Chondrocyte (in vitro differentiated cells): ENCODE results near the gene PDLIM7. TPM values are rescaled to one million over a fixed set of nuclear protein-coding genes. Genes with fewer than 3 reads are reported as not detected.
"Not testable (repeated sequence)": the region's sequence is repeated elsewhere in the genome, so short reads cannot be mapped to it uniquely, and the experiment has no call there.

Experiments used
- DNase-seq: peaks from one replicate; pipeline ENCODE4 v3.0.0; 2021; ENCODE audit warnings: mixed read lengths, low spot score
- H3K27ac Mint-ChIP-seq: one replicate; pipeline ENCODE4 v1.8.0; 2021; ENCODE audit warnings: mild to moderate bottlenecking, moderate library complexity, mixed read lengths; ENCODE audit not compliant: unreplicated experiment
- H3K27me3 Mint-ChIP-seq: 2 replicates; pipeline ENCODE4 v1.8.0; 2021; ENCODE audit warnings: low read depth, mixed read lengths
- H3K36me3 Mint-ChIP-seq: 2 replicates; pipeline ENCODE4 v1.8.0; 2021; ENCODE audit warnings: low read depth, mixed read lengths
- H3K4me1 Mint-ChIP-seq: 2 replicates; pipeline ENCODE4 v1.8.0; 2021; ENCODE audit warnings: low read depth, mild to moderate bottlenecking, mixed read lengths
- H3K4me3 Mint-ChIP-seq: one replicate; pipeline ENCODE4 v1.8.0; 2021; ENCODE audit warnings: mild to moderate bottlenecking, moderate library complexity, mixed read lengths; ENCODE audit not compliant: unreplicated experiment
- H3K9me3 Mint-ChIP-seq: 2 replicates; pipeline ENCODE4 v1.8.0; 2021; ENCODE audit warnings: low read depth, mixed read lengths
- total RNA-seq: library from RNA; stranded (reverse); gene quantifications from 3 replicates; pipeline ENCODE4 v1.2.1, GENCODE V29; 2021
- TF ChIP-seq, protein P1 (sequence below): fragments of 200-600 bp; sonication (generic); IDR thresholded peaks from 2 replicates; pipeline ENCODE4 v1.5.0; 2021; ENCODE audit warnings: antibody characterized with exemption, mild to moderate bottlenecking, moderate library complexity

The PDLIM7 gene
- total RNA-seq, 1 donor from 2014 or later: 633 TPM

DNA sequence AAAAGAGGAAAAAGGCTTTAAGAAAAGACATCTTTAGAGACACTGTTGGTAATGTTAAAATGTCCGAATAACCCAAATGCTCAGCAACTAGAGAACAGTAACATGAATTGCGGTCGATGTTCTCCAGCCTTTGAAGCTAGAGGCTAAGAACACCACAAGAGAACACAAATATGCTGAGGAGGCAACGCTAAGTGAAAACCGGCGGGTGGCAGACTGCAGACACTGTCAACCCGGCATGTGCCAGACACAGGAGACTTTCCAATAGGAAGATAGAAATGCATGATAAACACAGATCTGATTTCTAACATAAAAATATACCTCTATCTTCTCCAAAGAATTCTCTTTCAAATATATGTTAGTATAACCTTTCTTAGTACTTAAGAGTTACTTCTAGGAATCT, 37.7 kb upstream of the PDLIM7 start:
- Mint-ChIP-seq H3K4me1 (peaks cover 72% of the 10 kb centered on the region), H3K27ac (peak overlapping the region; percentile 83), H3K9me3 (no peaks in the 10 kb centered on the region), H3K36me3 (peaks cover 25% of the 10 kb centered on the region), H3K4me3 (no peak overlapping the region), H3K27me3 (no peaks in the 10 kb centered on the region)
- no peak for DNase-seq
- TF ChIP-seq, protein P1, sequence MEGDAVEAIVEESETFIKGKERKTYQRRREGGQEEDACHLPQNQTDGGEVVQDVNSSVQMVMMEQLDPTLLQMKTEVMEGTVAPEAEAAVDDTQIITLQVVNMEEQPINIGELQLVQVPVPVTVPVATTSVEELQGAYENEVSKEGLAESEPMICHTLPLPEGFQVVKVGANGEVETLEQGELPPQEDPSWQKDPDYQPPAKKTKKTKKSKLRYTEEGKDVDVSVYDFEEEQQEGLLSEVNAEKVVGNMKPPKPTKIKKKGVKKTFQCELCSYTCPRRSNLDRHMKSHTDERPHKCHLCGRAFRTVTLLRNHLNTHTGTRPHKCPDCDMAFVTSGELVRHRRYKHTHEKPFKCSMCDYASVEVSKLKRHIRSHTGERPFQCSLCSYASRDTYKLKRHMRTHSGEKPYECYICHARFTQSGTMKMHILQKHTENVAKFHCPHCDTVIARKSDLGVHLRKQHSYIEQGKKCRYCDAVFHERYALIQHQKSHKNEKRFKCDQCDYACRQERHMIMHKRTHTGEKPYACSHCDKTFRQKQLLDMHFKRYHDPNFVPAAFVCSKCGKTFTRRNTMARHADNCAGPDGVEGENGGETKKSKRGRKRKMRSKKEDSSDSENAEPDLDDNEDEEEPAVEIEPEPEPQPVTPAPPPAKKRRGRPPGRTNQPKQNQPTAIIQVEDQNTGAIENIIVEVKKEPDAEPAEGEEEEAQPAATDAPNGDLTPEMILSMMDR: peak; percentile 28

DNA sequence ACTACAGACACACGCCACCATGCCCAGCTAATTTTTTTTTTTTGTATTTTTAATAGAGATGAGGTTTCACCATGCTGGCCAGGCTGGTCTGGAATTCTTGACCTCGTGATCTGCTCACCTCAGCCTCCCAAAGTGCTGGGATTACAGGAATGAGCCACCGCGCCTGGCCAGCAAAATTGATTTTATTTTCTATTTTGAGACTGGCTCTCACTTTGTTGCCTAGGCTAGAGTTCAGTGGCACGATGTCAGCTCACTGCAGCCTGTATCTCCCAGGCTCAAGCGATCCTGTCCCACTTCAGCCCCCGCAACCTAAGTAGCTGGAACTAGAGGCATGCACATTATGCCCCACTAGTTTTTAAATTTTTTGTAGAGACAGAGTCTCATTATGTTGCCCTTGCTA, 37.0 kb upstream of the PDLIM7 start:
- H3K4me3 Mint-ChIP-seq: not testable (repeated sequence)
- H3K36me3 Mint-ChIP-seq: peaks cover 28% of the 10 kb centered on the region

DNA sequence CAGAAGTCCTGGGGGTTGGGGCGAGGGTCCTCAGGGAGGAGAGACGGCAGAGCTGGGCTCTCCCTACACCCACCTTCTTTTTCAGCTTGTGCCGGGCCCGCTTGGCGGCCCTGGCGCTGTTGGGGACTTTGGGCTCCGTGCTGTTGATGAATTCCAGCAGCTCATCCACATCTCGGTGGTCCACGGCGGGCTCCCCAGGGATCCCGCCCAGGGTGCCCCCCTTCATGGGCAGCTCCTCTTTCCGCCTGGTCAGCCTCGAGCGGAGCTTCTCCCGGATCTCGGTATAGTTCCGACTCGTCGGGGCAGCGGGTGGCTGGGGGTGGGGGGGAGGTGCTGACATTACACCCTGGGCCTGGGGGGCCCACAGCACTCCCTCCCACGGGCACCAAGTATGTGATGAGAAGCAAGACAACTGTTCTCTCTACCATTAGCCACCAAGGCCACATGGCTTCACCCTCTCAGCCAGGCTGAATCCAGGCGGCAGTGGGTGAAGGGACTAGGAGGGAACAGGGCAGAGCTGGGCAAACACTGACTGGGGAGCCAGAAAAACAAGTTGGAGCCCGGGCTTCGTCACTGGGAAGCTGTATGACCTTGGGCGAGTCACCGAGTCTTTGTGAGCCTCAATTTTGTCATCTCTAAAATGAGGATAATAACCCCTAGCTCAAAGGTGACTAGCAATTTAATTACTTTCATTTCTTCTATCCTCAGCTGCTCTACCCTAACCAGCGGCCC, 34.0 kb upstream of the PDLIM7 start:
- H3K36me3 Mint-ChIP-seq: peaks cover 28% of the 10 kb centered on the region
- H3K9me3 Mint-ChIP-seq: no peaks in the 10 kb centered on the region
- H3K27me3 Mint-ChIP-seq: no peaks in the 10 kb centered on the region
- H3K4me3 Mint-ChIP-seq: no peak overlapping the region
- H3K27ac Mint-ChIP-seq: peak overlapping the region; percentile 73
- DNase-seq: no peak
- peaks cover 36% of the 10 kb centered on the region for H3K4me1 Mint-ChIP-seq
- TF ChIP-seq, protein P1: no peak

More for the DNA sequence above, 37.0 kb upstream of the PDLIM7 start:
- not testable (repeated sequence) for H3K9me3 Mint-ChIP-seq, H3K27ac Mint-ChIP-seq, H3K27me3 Mint-ChIP-seq, DNase-seq
- peaks cover 66% of the 10 kb centered on the region for H3K4me1 Mint-ChIP-seq

DNA sequence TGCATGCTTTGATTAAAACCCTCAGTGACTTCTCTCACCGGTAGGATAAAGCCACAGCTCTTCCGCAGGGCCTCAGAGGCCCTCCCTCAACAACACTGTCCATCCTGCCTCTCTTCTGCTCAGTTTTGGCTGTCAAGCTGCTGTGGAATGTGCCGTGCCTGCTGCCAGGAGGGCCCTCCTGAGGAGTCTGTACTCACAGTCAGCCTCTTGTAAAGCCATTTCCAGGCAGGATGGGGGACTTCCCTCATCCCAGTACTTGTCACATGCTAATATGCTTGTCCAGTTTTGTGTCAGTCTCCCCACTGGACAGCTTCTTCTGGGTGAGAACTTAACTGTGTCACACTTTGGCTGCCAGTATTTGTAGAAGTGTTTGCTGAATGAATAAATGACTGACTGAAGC, 33.2 kb upstream of the PDLIM7 start:
- no peaks in the 10 kb centered on the region for H3K9me3 Mint-ChIP-seq
- H3K36me3 Mint-ChIP-seq: peaks cover 29% of the 10 kb centered on the region
- TF ChIP-seq, protein P1: no peak
- no peak overlapping the region for H3K4me3 Mint-ChIP-seq
- no peak for DNase-seq
- no peaks in the 10 kb centered on the region for H3K27me3 Mint-ChIP-seq
- H3K4me1 Mint-ChIP-seq: peaks cover 29% of the 10 kb centered on the region
- H3K27ac Mint-ChIP-seq: peak overlapping the region; percentile 73

DNA sequence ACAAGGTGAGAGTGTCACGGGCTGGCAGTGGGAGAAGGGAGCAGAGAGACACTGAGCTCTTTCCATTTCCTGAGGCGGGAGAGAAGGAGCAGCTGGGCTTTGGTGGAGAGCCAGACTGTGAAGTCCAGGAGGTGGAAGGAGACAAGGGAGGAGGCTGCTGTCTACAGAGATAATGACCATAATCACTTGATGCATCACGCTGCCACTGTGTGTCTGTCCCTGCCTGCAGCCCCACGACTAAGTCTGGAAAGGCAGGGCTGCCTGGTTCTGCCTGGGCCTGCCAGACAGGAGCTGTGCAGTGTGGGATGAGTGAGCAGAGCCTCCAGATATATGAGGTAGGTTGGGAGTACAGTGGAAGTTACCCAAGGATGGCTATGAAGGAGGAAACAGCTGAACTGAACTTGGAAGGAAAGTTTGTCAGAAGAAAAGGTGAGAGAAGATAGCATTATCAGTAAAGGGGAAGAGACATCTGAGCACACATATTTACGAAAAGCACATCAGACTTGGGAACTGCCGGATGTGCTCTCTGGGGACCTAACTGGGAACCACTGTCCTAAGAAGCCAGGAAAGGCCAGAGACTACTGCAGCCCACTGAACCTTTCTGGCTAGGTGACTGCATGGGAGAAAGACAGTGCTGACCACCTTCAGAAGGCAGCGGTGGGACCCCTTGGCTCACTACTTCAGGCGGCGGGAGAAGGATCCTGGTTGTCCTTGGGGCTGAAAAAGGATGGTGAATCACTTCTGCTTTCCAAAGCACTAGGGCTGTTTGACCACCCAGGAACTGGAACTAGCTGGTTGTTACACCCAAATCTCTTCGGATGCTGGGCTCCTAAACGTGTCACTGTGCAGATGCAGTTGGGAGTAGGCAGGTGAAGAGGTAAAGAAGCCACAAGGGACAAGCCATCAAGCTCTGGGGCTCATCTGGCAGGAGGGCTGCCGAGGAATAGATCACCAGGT, 32.1 kb upstream of the PDLIM7 start:
- Mint-ChIP-seq H3K9me3 (no peaks in the 10 kb centered on the region), H3K4me1 (peaks cover 19% of the 10 kb centered on the region), H3K4me3 (no peak overlapping the region), H3K36me3 (peaks cover 28% of the 10 kb centered on the region), H3K27me3 (no peaks in the 10 kb centered on the region), H3K27ac (no peak overlapping the region)
- TF ChIP-seq, protein P1: no peak
- no peak for DNase-seq
